GM10847 (cell line): ENCODE measurements around the gene WDR33.

ENCODE experiments used
- POLR2A ChIP-seq: IDR thresholded peaks from 2 replicates; pipeline ENCODE4 v1.6.1; 2011; ENCODE audit not compliant: insufficient read length; ENCODE audit errors: extremely low read depth

Gene WDR33

GRCh38 chr2:127776122-127776780 lies 34.7 kb downstream of the WDR33 start:
- TF ChIP-seq POLR2A = no peak

DNA sequence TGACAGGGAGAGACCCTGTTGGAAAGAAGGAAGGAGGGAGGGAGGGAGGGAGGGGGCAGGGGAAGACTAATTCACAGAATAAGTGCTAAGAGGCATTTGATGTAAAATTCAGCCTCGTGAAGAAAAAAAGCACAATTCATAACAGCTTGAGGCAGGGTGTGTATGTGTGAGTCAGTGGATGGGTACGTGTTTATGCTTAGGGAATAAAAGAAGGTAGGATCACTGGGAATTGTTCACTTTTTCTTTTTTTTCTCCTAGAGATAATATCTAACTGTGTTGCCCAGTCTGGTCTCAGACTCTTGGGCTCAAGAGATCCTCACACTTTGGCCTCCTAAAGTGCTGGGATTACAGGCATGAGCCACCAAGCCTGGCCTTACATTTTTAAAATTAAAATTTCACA lies 39.2 kb downstream of the WDR33 start:
- no peak for TF ChIP-seq POLR2A

DNA sequence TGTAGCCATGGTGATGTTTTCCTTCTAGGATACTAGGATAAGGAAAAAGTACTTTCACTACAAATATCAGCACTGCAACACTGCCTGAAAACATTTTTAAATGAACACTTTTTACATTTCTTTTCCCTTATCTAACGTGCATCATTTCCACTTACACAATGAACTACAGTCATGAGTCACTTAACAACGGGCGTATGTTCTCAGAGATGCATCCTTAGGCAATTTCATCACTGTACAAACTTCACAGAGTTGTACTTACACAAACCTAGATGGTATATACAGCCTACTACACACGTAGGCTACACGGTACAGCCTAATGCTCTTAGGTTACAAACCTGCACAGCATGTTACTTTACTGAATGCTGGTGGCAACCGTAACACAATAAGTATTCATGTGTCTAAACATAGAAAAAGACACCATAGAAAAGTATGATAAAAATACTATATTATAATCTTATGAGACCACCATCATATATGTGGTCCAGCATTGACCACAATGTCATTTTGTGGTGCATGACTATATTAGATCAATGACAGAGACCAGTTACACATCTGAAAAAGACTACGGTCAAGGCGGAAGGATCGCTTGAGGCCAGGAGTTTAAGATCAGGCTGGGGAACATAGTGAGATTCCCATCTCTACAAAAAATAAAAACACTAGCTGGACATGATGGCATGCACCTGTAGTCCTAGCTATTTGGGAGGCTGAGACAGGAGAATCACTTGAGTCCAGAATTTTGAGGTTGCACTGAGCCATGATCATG lies 39.8 kb downstream of the WDR33 start:
- TF ChIP-seq POLR2A = no peak

DNA sequence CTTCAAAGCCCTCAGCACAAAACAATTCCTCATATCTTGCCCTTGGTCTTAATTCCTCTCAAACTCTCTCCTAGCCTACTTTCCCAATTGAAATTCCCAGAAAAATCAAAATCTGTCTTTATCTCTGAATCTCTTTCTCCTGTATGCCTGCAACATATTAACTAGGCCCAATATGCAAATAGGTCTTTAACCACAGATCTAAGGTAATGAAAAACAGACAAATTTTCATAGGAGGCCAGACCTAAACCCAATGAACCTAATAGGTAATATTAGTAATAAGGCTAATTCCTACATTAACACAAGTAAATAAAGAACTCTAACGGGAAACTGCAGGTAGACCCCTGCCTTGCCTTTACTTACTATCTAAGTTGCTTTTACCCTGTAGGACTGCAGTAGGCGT lies 41.4 kb downstream of the WDR33 start:
- TF ChIP-seq POLR2A = no peak

DNA sequence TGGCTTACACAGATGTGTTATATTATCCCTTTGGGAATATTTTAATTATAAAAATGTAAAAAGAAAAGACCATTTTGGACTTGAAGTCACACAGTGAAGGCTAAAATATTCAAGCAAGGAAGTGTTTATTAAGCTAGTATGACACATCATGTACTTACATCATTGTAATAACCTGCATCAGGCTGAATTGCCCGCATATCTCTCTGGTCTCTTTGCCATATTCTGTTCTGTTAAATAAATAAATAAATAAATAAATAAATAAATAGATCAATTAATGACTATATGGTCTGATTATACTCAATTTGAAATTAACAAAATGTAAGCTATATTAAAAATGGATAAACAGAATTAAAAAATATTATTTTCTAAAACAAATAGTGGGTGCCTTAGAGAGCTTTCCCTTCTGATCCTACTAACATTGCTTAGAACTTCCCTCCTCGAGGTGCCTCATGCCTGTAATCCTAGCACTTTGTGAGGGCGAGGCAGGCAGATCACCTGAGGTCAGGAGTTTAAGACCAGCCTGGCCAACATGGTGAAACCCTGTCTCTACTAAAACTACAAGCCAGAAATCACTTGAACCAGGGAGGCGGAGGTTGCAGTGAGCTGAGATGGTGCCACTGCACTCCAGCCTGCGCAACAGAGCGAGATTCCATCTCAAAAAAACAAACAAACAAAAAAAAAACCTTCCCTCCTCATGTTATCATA lies 42.0 kb downstream of the WDR33 start:
- no peak for TF ChIP-seq POLR2A

DNA sequence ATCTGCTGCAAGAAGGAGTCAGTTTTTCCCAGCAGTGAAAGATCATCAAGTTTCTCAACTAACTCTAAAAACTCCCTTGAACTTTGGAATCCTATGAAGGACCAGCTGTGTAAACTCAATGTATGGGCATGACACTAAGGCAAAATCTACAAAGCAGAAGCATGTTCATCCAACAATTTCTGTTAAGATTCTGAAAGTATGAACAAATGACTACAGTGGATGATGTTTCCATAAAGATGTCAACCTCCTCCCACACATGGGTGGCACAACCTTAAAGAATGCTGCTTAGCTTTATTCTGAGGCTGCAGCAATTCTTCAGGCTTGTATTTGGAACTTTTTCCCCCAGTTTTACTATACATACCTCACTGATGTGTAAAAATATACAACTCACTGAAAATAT lies 47.2 kb downstream of the WDR33 start:
- TF ChIP-seq POLR2A = no peak

GRCh38 chr2:127762846-127763245 lies 48.1 kb downstream of the WDR33 start:
- TF ChIP-seq POLR2A = no peak

DNA sequence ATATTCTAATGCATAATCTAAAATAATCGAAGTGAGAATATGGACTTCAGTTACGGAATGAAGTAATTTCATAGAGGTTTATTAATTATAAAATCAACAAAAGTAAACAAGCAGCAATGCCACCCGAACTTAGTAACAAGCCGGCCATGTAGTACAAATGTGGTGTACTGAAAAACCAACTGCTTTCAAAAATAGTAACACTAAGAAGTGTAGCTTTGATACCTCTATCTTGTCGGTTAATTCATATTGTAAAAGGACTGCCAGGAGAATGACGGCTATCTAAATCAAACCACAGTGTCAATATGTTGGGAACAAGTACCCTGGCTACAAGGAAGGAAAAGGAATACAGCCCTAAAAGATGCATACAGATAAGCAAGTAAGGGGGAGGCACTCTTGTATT lies 48.5 kb downstream of the WDR33 start:
- no peak for TF ChIP-seq POLR2A

- TF ChIP-seq POLR2A = no peak
Measured at GRCh38 chr2:127759931-127760330, 51.0 kb downstream of the WDR33 start.

GRCh38 chr2:127754186-127754585 lies 56.8 kb downstream of the WDR33 start:
- no peak for TF ChIP-seq POLR2A

- no peak for TF ChIP-seq POLR2A
Measured at GRCh38 chr2:127753374-127753773, 57.6 kb downstream of the WDR33 start.

GRCh38 chr2:127747621-127748020 lies 63.4 kb downstream of the WDR33 start:
- TF ChIP-seq POLR2A = no peak

DNA sequence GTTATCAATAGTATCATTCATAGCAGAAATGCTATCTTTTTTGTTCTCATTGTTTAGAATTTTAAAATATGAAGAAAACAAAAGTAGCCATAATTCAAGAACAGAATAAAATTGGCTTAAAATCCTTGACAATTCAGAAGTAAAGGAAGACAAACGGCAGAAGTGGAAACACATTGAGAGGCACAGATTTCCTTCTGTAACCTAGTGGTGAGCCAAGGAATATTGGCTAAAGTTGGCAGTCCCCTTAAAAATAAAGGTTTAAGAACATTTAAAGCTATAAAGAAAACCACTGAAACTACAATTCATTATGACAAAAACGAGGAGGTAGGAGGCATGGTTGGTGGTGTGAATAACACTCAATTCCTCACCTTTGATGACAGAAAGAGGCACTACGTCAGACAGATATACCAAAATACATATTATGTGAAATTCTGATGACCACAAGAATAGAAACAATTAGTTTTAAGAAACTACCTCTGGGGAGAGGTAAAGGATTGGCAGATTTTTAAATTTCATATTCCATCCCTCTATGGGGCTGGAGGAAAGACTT lies 67.4 kb downstream of the WDR33 start:
- no peak for TF ChIP-seq POLR2A

GRCh38 chr2:127740665-127741288 lies 70.2 kb downstream of the WDR33 start:
- no peak for TF ChIP-seq POLR2A

GRCh38 chr2:127739800-127740199 lies 71.2 kb downstream of the WDR33 start:
- TF ChIP-seq POLR2A = no peak
